Tibial artery (tissue), 4 donors: Measurements from ENCODE around the gene MINDY4B.

Experiments
- DNase-seq, 2 donors: peaks; one replicate each; pipeline ENCODE4 v3.0.0-alpha.2; 2019
- H3K27ac ChIP-seq, 2 donors: fragments of 200-600 bp; sonication (generic) in 1 of 2; 1 replicate in 1 of 2; 2 replicates in 1 of 2; pipeline ENCODE4 v1.5.1; 2018 to 2019; ENCODE audit warnings: mild to moderate bottlenecking in 1 of 2
- H3K27me3 ChIP-seq, 2 donors: fragments of 200-600 bp; sonication (generic) in 1 of 2; one replicate each; pipeline versions ENCODE4 v1.5.1 to v1.6.0; 2016 to 2019
- H3K36me3 ChIP-seq, 3 donors: fragments of 200-600 bp; sonication (generic) in 2 of 3; one replicate each; pipeline ENCODE4 v1.5.1; 2016 to 2019; ENCODE audit warnings: mild to moderate bottlenecking in 2 of 3
- H3K4me1 ChIP-seq, 4 donors: fragments of 200-600 bp; sonication (generic) in 2 of 4; 1 replicate in 3 of 4; 2 replicates in 1 of 4; pipeline ENCODE4 v1.5.1; 2016 to 2019
- H3K4me3 ChIP-seq, 2 donors: fragments of 200-600 bp; sonication (generic) in 1 of 2; 1 replicate in 1 of 2; 2 replicates in 1 of 2; pipeline ENCODE4 v1.5.1; 2018 to 2019; ENCODE audit warnings: mild to moderate bottlenecking in 2 of 2
- H3K9me3 ChIP-seq, 3 donors: fragments of 200-600 bp; sonication (generic) in 1 of 3; one replicate each; pipeline ENCODE4 v1.5.1; 2016 to 2019
- intact Hi-C: fragments of 100-400 bp; cut with DNase I; formaldehyde crosslinking; loops from one replicate; pipeline ENCODE4 v1.15.0; 2023; ENCODE audit warnings: low total_unique reads
- TF ChIP-seq, protein P1 (sequence below), 2 experiments: fragments of 200-600 bp in 1 of 2; fragments of 450-650 bp in 1 of 2; IDR thresholded peaks; one replicate each; pipeline ENCODE4 v1.5.1; 2017 to 2019; ENCODE audit warnings: antibody characterized with exemption in 2 of 2, mild to moderate bottlenecking in 1 of 2, moderate library complexity in 1 of 2

MINDY4B gene

DNA sequence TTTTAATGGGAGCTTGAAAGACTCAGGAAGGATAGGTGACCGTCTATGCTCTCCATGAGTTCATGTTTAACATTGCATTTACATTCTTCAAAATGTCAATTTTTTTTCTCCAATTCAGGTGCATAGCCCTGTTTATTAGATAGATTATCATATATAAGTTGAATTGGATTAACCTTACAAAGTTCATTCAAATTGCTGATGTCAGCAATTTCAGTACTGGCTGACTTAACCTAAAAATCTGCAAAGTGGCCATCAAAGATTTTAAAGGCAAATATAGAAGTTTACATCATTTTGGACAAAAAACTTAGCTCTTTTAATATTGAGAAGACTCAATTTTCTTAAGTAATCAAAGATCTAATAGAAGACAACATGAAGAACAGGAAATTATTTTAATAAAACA is 57.8 kb downstream of the MINDY4B start:
- TF ChIP-seq, protein P1, sequence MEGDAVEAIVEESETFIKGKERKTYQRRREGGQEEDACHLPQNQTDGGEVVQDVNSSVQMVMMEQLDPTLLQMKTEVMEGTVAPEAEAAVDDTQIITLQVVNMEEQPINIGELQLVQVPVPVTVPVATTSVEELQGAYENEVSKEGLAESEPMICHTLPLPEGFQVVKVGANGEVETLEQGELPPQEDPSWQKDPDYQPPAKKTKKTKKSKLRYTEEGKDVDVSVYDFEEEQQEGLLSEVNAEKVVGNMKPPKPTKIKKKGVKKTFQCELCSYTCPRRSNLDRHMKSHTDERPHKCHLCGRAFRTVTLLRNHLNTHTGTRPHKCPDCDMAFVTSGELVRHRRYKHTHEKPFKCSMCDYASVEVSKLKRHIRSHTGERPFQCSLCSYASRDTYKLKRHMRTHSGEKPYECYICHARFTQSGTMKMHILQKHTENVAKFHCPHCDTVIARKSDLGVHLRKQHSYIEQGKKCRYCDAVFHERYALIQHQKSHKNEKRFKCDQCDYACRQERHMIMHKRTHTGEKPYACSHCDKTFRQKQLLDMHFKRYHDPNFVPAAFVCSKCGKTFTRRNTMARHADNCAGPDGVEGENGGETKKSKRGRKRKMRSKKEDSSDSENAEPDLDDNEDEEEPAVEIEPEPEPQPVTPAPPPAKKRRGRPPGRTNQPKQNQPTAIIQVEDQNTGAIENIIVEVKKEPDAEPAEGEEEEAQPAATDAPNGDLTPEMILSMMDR (IDR thresholded peaks at IDR 0.05) = no peak
- intact Hi-C loops = no loop called here
- H3K27me3 ChIP-seq = no peaks in the 10 kb centered on the region
- no peak overlapping the region for H3K4me3 ChIP-seq
- no peak for DNase-seq
- no peak overlapping the region for H3K27ac ChIP-seq
- H3K9me3 ChIP-seq = no peaks in the 10 kb centered on the region
- H3K4me1 ChIP-seq = peaks cover 0 to 9% (median 0%) of the 10 kb centered on the region in 4 donors
- H3K36me3 ChIP-seq = no peaks in the 10 kb centered on the region

DNA sequence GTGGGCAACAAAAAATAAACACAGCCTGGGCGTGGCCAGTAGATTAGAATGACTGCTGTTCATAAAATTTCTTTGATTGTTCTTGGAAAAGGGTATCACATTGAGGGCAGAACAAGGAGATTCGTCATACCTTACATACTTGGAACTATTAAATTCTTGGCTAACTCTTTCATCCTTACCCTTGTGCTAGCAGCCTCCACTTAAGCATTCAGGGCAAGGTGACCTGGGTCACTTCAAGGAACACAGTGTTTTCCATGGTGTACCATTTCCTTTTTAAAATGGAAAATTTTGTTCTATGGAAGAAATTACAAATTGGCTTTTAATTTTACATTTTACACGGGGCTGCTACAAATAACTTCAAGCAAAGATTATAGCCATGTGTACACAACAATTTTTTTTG is 60.8 kb downstream of the MINDY4B start:
- Histone ChIP-seq H3K4me3 (no peak overlapping the region), H3K27me3 (peaks cover 0 to 9% of the 10 kb centered on the region in 2 donors), H3K36me3 (no peaks in the 10 kb centered on the region), H3K27ac (no peak overlapping the region), H3K4me1 (peaks cover 0 to 9% (median 0%) of the 10 kb centered on the region in 4 donors), H3K9me3 (no peaks in the 10 kb centered on the region)
- no peak for DNase-seq
- intact Hi-C loops = no loop called here
- TF ChIP-seq, protein P1 (IDR thresholded peaks at IDR 0.05) = no peak

DNA sequence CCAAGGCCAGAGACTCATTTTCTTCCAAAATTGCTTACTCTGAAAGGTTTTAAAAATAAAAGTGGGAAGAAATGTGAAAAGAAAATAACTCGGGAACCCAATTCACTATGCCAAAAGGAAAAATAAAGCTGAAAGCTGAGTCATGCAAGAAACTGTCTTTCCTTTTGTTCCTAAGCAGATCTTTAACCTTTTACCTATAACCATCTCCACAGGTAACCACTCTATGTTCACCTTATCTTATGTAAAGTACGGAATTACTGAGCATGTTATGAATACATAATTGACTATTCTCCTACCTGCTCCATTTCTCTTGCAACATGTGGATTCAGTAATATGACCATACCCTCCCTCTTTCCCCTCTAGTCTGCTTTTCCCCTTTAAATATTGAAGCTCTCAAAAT is 62.0 kb downstream of the MINDY4B start:
- H3K27me3 ChIP-seq = peaks cover 0 to 9% of the 10 kb centered on the region in 2 donors
- intact Hi-C loops = no loop called here
- TF ChIP-seq, protein P1 (IDR thresholded peaks at IDR 0.05) = no peak
- no peak for DNase-seq
- H3K36me3 ChIP-seq = no peaks in the 10 kb centered on the region
- no peak overlapping the region for H3K27ac ChIP-seq
- H3K9me3 ChIP-seq = no peaks in the 10 kb centered on the region
- H3K4me1 ChIP-seq = peaks cover 0 to 9% (median 0%) of the 10 kb centered on the region in 4 donors
- H3K4me3 ChIP-seq = no peak overlapping the region

DNA sequence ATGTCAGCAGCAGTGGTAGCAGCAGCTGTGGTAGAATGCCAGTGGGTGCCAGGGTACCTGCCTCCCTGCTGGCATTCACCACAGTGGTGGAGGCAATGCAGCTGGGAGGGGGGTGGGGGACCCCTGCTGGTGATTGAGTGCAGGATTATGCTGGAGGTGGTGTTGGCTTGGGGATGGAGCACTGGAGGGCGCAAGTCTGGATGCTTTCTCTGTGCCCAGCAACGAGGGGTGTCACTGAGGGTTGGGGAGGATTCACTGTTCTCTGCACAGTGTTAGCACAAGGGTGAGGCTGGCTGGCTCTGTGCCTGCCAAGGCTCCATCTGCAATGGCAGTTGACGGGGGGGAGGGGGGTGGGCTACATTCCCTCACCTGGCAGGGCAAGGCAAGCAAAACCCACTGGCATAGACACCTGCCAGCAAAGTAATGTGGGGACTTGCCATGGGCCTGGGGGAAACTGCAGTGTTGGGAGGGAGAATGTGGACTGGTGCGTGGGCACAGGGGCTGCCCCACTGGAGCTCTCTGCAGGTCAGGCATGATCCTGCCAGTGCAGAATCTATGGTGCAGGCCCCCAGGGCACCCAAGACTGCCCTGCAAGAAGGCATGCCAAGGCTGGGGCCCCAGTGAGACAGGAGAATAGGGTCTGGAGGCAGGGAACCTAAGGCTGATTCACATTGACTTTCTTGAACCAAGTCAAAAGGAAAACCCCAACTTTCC is 64.3 kb downstream of the MINDY4B start:
- TF ChIP-seq, protein P1 (IDR thresholded peaks at IDR 0.05) = no peak
- DNase-seq = no peak
- Histone ChIP-seq H3K9me3 (peaks cover 0 to 2% (median 0%) of the 10 kb centered on the region in 3 donors), H3K4me1 (peaks cover 0 to 9% (median 0%) of the 10 kb centered on the region in 4 donors), H3K27me3 (peaks cover 0 to 9% of the 10 kb centered on the region in 2 donors), H3K4me3 (no peak overlapping the region), H3K27ac (no peak overlapping the region), H3K36me3 (no peaks in the 10 kb centered on the region)
- intact Hi-C loops = no loop called here

DNA sequence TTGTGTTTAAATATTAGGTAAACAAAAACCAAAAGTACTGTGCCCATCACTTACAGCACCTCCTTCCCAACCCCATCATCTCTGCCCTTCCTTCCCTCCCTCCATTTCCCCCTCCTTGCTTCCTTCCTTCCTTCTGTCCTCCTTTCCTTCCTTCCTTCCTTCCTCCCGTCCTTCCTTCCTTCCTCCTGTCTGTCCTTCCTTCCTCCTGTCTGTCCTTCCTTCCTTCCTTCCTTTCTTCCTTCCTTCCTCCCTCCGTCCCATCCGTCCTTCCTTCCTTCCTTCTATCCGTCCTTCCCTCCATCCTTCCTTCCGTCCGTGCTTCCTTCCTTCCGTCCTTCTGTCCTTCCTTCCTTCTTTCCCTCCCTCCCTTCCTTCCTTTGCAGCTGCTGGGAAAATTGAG is 74.5 kb downstream of the MINDY4B start:
- H3K27me3 ChIP-seq = peaks cover 0 to 4% of the 10 kb centered on the region in 2 donors
- no peak overlapping the region for H3K27ac ChIP-seq
- DNase-seq = no peak
- H3K9me3 ChIP-seq = peaks cover 0 to 5% (median 0%) of the 10 kb centered on the region in 3 donors
- intact Hi-C loops = no loop called here
- TF ChIP-seq, protein P1 (IDR thresholded peaks at IDR 0.05) = no peak
- no peaks in the 10 kb centered on the region for H3K36me3 ChIP-seq
- no peak overlapping the region for H3K4me3 ChIP-seq
- no peaks in the 10 kb centered on the region for H3K4me1 ChIP-seq
